ENCODE results near the gene BCORL1.

Gene BCORL1

DNA sequence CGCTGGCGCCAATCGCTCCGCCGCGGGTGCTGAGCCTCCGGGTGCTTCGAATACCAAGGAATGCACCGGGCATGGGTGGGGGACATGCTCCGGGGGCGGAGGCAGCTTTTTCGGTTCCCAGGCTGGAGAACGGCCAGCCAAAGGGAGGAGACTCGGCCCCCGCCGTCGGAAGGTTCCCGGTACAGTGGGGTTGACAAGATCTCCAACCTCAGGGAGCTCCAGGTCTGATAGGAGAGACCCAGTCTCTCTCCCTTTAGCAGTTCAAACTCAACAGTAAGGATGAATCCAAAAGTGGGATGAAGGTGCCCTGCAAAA, 29.1 kb upstream of the BCORL1 start:
- no peaks in the 10 kb centered on the region for H3K36me3 ChIP-seq (ENCODE audit: control insufficient read depth, insufficient read depth, low read length)
- peak overlapping the region; percentile 16 for H3K27ac ChIP-seq (ENCODE audit: insufficient read depth, low read depth, low read length, poor library complexity, severe bottlenecking)
- 3% methylated on average over 18 of the region's 18 CpGs for WGBS, 2 experiments
- peaks cover 20% of the 10 kb centered on the region for H3K4me1 ChIP-seq (ENCODE audit: control insufficient read depth, insufficient read depth, low read length)
- peak overlapping the region; percentile 32 for H3K4me3 ChIP-seq (ENCODE audit: insufficient read depth, low read depth, low read length)
- H3K9me3 ChIP-seq (ENCODE audit: control insufficient read depth, low read length), result no peaks in the 10 kb centered on the region
- peaks cover 23% of the 10 kb centered on the region for H3K27me3 ChIP-seq (ENCODE audit: control insufficient read depth, insufficient read depth, low read length, poor library complexity, severe bottlenecking)

DNA sequence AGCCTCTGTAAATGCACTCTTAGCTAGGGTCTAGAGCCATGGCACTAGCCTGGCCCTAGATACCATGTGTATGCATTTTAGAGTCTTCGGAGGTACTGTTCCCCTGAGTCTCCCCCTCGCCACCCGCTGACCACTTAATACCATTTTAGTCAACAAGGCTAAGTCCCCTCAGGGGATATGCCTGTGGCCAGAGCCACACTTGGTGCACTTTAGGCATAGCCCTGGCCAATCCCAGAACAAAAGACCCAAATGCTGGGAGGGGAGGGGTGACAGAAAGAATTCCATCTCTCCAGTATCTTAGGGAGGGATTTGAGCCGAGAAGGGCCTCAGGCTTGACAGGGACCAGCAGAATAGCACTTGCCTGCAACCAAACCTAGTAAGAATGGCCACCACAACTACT, 28.6 kb upstream of the BCORL1 start:
- Histone ChIP-seq H3K4me3 (ENCODE audit: insufficient read depth, low read depth, low read length) (no peak overlapping the region), H3K27ac (ENCODE audit: insufficient read depth, low read depth, low read length, poor library complexity, severe bottlenecking) (no peak overlapping the region), H3K27me3 (ENCODE audit: control insufficient read depth, insufficient read depth, low read length, poor library complexity, severe bottlenecking) (peaks cover 29% of the 10 kb centered on the region), H3K9me3 (ENCODE audit: control insufficient read depth, low read length) (no peaks in the 10 kb centered on the region), H3K36me3 (ENCODE audit: control insufficient read depth, insufficient read depth, low read length) (no peaks in the 10 kb centered on the region), H3K4me1 (ENCODE audit: control insufficient read depth, insufficient read depth, low read length) (peaks cover 20% of the 10 kb centered on the region)
- 8 to 14% methylated on average over 1 to 4 of the region's 4 CpGs for WGBS, 2 experiments

DNA sequence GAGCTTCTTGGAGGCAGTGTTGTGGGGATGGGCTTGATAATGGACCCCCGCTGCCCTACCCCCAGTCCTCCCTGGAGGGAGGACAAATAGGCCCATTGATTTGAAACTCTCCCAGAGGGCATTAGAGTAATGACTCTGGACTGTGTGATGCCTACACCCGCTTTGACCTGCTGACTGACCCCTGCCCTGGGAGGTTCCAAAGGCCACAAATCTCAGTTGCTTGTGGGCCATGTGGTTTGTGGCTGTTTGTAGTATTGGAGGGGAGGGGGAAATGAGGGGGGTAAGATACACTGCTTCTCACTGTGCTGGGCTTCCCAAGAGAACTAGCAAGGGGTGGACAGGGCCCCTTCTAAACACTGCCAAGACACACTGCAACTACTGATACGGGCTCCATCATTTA, 27.6 kb upstream of the BCORL1 start:
- 51 to 53% methylated on average over 2 to 3 of the region's 3 CpGs for WGBS, 2 experiments
- no peak overlapping the region for H3K27ac ChIP-seq (ENCODE audit: insufficient read depth, low read depth, low read length, poor library complexity, severe bottlenecking)

DNA sequence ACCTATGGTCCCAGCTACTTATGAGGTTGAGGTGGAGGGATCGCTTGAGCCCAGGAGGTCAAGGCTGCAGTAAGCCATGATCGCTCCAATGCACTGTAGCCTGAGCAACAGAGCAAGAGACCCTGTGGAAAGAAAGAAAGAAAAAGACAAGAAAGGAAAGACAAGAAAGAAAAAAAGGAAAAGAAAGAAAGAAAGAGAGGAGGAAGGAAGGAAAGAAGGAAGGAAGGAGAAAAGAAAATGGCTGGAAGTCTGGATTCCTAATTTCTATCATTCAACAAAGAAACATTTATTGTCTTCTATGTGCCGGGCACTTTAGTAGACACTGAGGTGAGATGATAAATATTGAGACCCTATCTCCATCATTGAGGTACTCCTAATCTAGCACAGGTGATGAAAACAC, 26.8 kb upstream of the BCORL1 start:
- no peak overlapping the region for H3K4me3 ChIP-seq (ENCODE audit: insufficient read depth, low read depth, low read length)
- H3K4me1 ChIP-seq (ENCODE audit: control insufficient read depth, insufficient read depth, low read length), result peaks cover 20% of the 10 kb centered on the region
- no peak overlapping the region for H3K27ac ChIP-seq (ENCODE audit: insufficient read depth, low read depth, low read length, poor library complexity, severe bottlenecking)
- WGBS, 2 experiments, result 85 to 95% methylated on average over 2 to 3 of the region's 3 CpGs
- H3K27me3 ChIP-seq (ENCODE audit: control insufficient read depth, insufficient read depth, low read length, poor library complexity, severe bottlenecking), result peaks cover 47% of the 10 kb centered on the region
- H3K36me3 ChIP-seq (ENCODE audit: control insufficient read depth, insufficient read depth, low read length), result no peaks in the 10 kb centered on the region
- no peaks in the 10 kb centered on the region for H3K9me3 ChIP-seq (ENCODE audit: control insufficient read depth, low read length)

More for the DNA sequence above, 27.6 kb upstream of the BCORL1 start:
- peaks cover 38% of the 10 kb centered on the region for H3K27me3 ChIP-seq (ENCODE audit: control insufficient read depth, insufficient read depth, low read length, poor library complexity, severe bottlenecking)
- no peaks in the 10 kb centered on the region for H3K36me3 ChIP-seq (ENCODE audit: control insufficient read depth, insufficient read depth, low read length)
- H3K4me3 ChIP-seq (ENCODE audit: insufficient read depth, low read depth, low read length), result no peak overlapping the region
- H3K9me3 ChIP-seq (ENCODE audit: control insufficient read depth, low read length), result no peaks in the 10 kb centered on the region
- H3K4me1 ChIP-seq (ENCODE audit: control insufficient read depth, insufficient read depth, low read length), result peaks cover 20% of the 10 kb centered on the region

DNA sequence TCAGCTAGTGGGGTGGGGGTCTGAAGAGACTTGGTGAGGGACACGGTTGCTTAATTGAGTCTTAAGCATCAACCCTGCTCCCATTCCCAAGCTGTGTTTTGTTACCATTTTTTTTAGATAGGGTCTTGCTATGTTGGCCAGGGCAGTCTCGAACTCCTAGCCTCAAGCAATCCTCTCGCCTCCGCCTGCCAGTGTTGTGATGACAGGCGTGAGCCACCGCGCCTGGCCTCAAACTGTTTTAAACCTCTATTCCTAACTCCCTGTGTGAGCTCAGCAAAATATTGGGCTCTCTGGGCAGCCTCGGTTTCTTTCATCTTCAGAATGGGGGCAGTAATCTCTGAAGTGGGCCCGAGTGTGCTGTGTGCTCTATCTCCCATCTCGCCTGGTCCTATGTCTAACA, 26.3 kb upstream of the BCORL1 start:
- Histone ChIP-seq H3K9me3 (ENCODE audit: control insufficient read depth, low read length) (no peaks in the 10 kb centered on the region), H3K36me3 (ENCODE audit: control insufficient read depth, insufficient read depth, low read length) (no peaks in the 10 kb centered on the region), H3K27me3 (ENCODE audit: control insufficient read depth, insufficient read depth, low read length, poor library complexity, severe bottlenecking) (peaks cover 50% of the 10 kb centered on the region), H3K4me3 (ENCODE audit: insufficient read depth, low read depth, low read length) (peak overlapping the region; percentile 39), H3K27ac (ENCODE audit: insufficient read depth, low read depth, low read length, poor library complexity, severe bottlenecking) (no peak overlapping the region), H3K4me1 (ENCODE audit: control insufficient read depth, insufficient read depth, low read length) (peaks cover 20% of the 10 kb centered on the region)
- 46 to 48% methylated on average over 10 of the region's 10 CpGs for WGBS, 2 experiments

DNA sequence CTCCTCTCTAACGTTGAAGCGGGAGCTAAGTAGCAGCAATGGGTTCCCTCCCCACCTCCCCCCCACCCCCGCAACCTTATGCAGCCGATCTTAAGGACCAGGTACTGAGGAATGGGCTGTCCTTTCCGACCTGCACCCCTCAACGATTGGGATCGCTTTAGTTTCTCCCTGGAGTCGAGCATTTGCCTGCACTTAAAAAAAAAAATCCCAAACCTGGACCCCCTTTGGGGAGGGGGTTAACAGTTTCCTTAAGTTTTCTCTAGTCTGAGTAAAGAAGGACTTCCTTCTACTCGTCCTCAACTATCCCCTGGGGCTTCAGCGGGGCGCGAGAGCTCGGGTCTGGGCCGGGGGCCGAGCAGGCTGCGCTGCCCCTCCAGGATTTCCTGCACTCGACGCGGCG, 25.7 kb upstream of the BCORL1 start:
- no peaks in the 10 kb centered on the region for H3K36me3 ChIP-seq (ENCODE audit: control insufficient read depth, insufficient read depth, low read length)
- 1% methylated on average over 16 to 20 of the region's 20 CpGs for WGBS, 2 experiments
- H3K4me3 ChIP-seq (ENCODE audit: insufficient read depth, low read depth, low read length), result peak overlapping the region; percentile 39
- no peak overlapping the region for H3K27ac ChIP-seq (ENCODE audit: insufficient read depth, low read depth, low read length, poor library complexity, severe bottlenecking)
- peaks cover 20% of the 10 kb centered on the region for H3K4me1 ChIP-seq (ENCODE audit: control insufficient read depth, insufficient read depth, low read length)
- H3K9me3 ChIP-seq (ENCODE audit: control insufficient read depth, low read length), result no peaks in the 10 kb centered on the region
- H3K27me3 ChIP-seq (ENCODE audit: control insufficient read depth, insufficient read depth, low read length, poor library complexity, severe bottlenecking), result peaks cover 50% of the 10 kb centered on the region

DNA sequence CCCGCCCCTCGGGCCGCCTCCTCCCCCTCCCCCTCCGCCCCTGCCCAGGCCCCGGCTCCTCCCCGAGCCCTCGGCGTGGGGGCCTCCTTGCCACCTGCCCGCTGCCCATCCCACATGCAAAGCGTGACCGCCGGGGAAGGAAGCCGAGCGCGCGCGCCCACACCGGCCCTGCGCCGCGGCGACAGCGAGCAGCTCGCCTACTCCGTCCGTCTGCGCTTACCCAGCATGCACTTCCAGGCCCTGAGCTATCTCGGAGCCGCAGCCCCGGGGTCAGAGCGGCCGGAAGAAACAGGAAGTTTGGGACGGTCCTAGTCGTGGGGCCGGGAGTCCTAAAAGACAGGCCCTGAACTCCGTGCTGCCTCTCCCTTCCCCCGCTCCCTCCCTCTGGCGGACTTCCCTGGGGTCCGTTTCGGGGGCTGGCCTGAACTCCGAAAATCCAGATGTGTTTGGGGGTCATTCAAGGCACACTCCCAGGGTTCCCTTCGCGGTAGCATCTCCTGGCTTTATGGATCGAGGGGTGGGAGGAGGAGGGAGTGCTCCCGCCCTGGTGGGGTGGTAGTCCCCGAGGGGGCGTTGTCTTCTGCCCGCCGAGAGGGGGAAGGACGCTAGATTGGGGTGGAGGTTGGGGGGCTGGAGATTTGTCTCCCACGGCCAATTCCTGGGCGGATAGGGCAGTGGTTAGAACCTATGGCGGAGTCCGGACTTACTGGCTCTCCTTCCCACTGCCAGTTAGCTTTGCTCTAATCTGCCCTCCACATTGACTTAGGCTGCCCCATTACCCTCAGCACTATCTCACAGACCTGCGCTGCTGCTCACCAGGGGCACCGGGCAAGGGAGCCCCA, 25.0 kb upstream of the BCORL1 start:
- 2% methylated on average over 49 to 51 of the region's 56 CpGs for WGBS, 2 experiments
- H3K27ac ChIP-seq (ENCODE audit: insufficient read depth, low read depth, low read length, poor library complexity, severe bottlenecking), result no peak overlapping the region
- peaks cover 50% of the 10 kb centered on the region for H3K27me3 ChIP-seq (ENCODE audit: control insufficient read depth, insufficient read depth, low read length, poor library complexity, severe bottlenecking)
- H3K36me3 ChIP-seq (ENCODE audit: control insufficient read depth, insufficient read depth, low read length), result no peaks in the 10 kb centered on the region
- H3K4me3 ChIP-seq (ENCODE audit: insufficient read depth, low read depth, low read length), result peak overlapping the region; percentile 39
- peaks cover 20% of the 10 kb centered on the region for H3K4me1 ChIP-seq (ENCODE audit: control insufficient read depth, insufficient read depth, low read length)
- no peaks in the 10 kb centered on the region for H3K9me3 ChIP-seq (ENCODE audit: control insufficient read depth, low read length)

DNA sequence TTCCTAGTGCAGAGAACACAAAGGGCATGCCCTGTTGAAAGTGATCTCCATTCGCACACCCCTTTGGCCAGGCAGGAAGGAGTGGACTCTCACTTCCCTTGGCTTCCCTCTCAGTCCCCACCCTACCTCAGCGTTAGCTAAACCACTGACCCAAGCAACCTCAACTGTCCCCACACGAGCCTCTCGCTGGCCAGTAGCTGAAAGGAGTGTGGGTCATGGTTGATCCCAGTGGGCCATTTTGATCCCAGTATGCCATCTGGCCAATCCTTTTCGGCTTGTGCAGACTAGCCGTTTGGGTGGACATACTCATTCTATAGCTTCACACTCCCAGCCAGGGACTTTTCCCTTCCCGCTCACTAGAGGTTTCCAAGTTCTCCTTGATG, 24.4 kb upstream of the BCORL1 start:
- peaks cover 20% of the 10 kb centered on the region for H3K4me1 ChIP-seq (ENCODE audit: control insufficient read depth, insufficient read depth, low read length)
- H3K9me3 ChIP-seq (ENCODE audit: control insufficient read depth, low read length), result no peaks in the 10 kb centered on the region
- 17 to 24% methylated on average over 6 to 7 of the region's 7 CpGs for WGBS, 2 experiments
- no peaks in the 10 kb centered on the region for H3K36me3 ChIP-seq (ENCODE audit: control insufficient read depth, insufficient read depth, low read length)
- peaks cover 50% of the 10 kb centered on the region for H3K27me3 ChIP-seq (ENCODE audit: control insufficient read depth, insufficient read depth, low read length, poor library complexity, severe bottlenecking)
- no peak overlapping the region for H3K27ac ChIP-seq (ENCODE audit: insufficient read depth, low read depth, low read length, poor library complexity, severe bottlenecking)
- H3K4me3 ChIP-seq (ENCODE audit: insufficient read depth, low read depth, low read length), result no peak overlapping the region

DNA sequence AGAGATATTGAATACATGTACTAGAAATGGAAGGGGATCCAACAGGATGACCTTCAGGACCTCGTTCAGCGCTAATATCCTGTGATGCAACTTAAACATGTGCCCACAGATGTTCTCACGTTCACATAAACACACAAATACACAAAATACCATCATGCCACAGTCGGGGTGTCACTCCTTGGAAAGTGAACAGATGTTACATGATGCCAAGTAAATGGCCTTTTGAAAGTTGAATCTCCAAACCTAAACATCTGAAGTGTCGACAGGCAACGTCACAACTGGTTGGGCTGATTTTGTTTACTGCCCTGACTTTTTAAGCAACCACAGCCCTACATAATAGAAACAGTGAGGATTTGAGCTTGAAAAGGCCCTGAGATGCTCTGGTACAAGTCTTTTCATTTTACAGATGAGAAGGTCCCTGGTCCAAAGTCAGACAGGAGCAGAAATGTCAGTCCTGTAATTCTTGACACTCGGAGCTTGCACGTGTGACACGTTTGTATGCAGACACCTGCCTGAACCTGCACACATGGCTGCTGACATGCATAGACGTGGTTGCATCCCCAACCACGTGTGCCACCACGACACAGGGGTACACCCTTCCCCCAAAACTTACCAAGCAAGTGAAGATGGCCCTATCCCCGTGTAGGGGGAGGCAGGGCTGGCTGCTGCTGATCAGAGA, 23.5 kb upstream of the BCORL1 start:
- H3K36me3 ChIP-seq (ENCODE audit: control insufficient read depth, insufficient read depth, low read length), result no peaks in the 10 kb centered on the region
- WGBS, 2 experiments, result 8 to 17% methylated on average over 11 to 13 of the region's 13 CpGs
- no peak overlapping the region for H3K27ac ChIP-seq (ENCODE audit: insufficient read depth, low read depth, low read length, poor library complexity, severe bottlenecking)
- H3K27me3 ChIP-seq (ENCODE audit: control insufficient read depth, insufficient read depth, low read length, poor library complexity, severe bottlenecking), result peaks cover 50% of the 10 kb centered on the region
- no peak overlapping the region for H3K4me3 ChIP-seq (ENCODE audit: insufficient read depth, low read depth, low read length)
- H3K9me3 ChIP-seq (ENCODE audit: control insufficient read depth, low read length), result no peaks in the 10 kb centered on the region
- H3K4me1 ChIP-seq (ENCODE audit: control insufficient read depth, insufficient read depth, low read length), result peaks cover 16% of the 10 kb centered on the region

DNA sequence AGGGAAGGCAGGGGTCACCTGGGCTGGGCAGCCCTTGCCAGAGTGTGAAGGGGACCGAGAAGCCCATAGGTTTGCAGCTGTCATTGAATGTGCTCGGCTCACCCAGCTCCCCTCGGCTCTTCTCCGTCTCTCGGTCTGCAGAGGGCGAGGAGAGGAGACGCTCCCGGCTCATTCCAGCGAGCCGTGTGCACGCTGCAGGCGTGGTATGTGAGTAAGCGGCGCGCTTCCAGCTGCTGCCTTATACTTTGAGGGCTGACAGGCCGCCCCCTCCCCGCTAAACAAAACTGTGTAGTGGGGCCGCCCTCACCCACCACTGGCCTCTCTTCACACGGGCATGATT, 23.0 kb upstream of the BCORL1 start:
- no peak overlapping the region for H3K27ac ChIP-seq (ENCODE audit: insufficient read depth, low read depth, low read length, poor library complexity, severe bottlenecking)
- peaks cover 50% of the 10 kb centered on the region for H3K27me3 ChIP-seq (ENCODE audit: control insufficient read depth, insufficient read depth, low read length, poor library complexity, severe bottlenecking)
- no peak overlapping the region for H3K4me3 ChIP-seq (ENCODE audit: insufficient read depth, low read depth, low read length)

More for the DNA sequence above, 23.0 kb upstream of the BCORL1 start:
- 1% methylated on average over 19 of the region's 19 CpGs for WGBS, 2 experiments
- Histone ChIP-seq H3K4me1 (ENCODE audit: control insufficient read depth, insufficient read depth, low read length) (peaks cover 12% of the 10 kb centered on the region), H3K36me3 (ENCODE audit: control insufficient read depth, insufficient read depth, low read length) (no peaks in the 10 kb centered on the region), H3K9me3 (ENCODE audit: control insufficient read depth, low read length) (no peaks in the 10 kb centered on the region)
